SU-DHL-6 (cell line): ENCODE data around the gene C10orf120.

Experiments used
- H2AFZ ChIP-seq: fragments of 200-600 bp; sonication (generic); 2 replicates; pipeline ENCODE4 v1.6.1; 2014; ENCODE audit warnings: low read depth, mild to moderate bottlenecking, moderate library complexity, mixed read lengths, antibody characterized with exemption, low read length; ENCODE audit not compliant: severe bottlenecking
- H3F3A ChIP-seq: fragments of 200-600 bp; shearing (Covaris generic); 2 replicates; pipeline ENCODE4 v1.6.0; 2016; ENCODE audit warnings: antibody characterized with exemption, mild to moderate bottlenecking; ENCODE audit not compliant: insufficient read depth
- H3K27ac ChIP-seq: fragments of 200-600 bp; sonication (generic); 2 replicates; pipeline ENCODE4 v1.5.1; 2016; ENCODE audit warnings: low read depth, mild to moderate bottlenecking, low read length, moderate library complexity, mixed read lengths
- H3K27me3 ChIP-seq: fragments of 200-600 bp; sonication (generic), shearing (Covaris generic); 2 replicates; pipeline ENCODE4 v1.6.0; 2014; ENCODE audit warnings: mild to moderate bottlenecking, low read length
- H3K36me3 ChIP-seq: fragments of 200-600 bp; sonication (generic); 2 replicates; pipeline ENCODE4 v1.6.1; 2014; ENCODE audit warnings: mild to moderate bottlenecking, low read length, mixed read lengths
- H3K4me2 ChIP-seq: fragments of 300-600, 200-600 bp; shearing (Covaris generic), sonication (generic); 2 replicates; pipeline ENCODE4 v1.6.0; 2014; ENCODE audit warnings: low read length, low read depth, mild to moderate bottlenecking; ENCODE audit not compliant: poor library complexity, severe bottlenecking
- H3K4me3 ChIP-seq: fragments of 200-600 bp; sonication (generic); 2 replicates; pipeline ENCODE4 v1.5.1; 2014; ENCODE audit warnings: antibody characterized with exemption, low read length, mild to moderate bottlenecking, mixed read lengths; ENCODE audit not compliant: insufficient read depth, poor library complexity, severe bottlenecking
- H3K79me2 ChIP-seq: fragments of 200-600 bp; sonication (generic); 2 replicates; pipeline ENCODE4 v1.6.1; 2014; ENCODE audit warnings: mild to moderate bottlenecking, low read length, moderate library complexity; ENCODE audit not compliant: insufficient read depth
- H3K9ac ChIP-seq: fragments of 200-600 bp; sonication (generic); 2 replicates; pipeline ENCODE4 v1.7.0; 2014; ENCODE audit warnings: mild to moderate bottlenecking, low read length
- H3K9me2 ChIP-seq: fragments of 200-600 bp; sonication (generic); replicated peaks from 2 replicates; pipeline ENCODE4 v1.6.1; 2014; ENCODE audit warnings: low read length; ENCODE audit not compliant: insufficient read depth
- H3K9me3 ChIP-seq: fragments of 200-600 bp; sonication (generic); 2 replicates; pipeline ENCODE4 v1.6.1; 2014; ENCODE audit warnings: low read length, mixed read lengths; ENCODE audit not compliant: insufficient read depth
- H4K20me1 ChIP-seq: fragments of 200-600 bp; sonication (generic); 2 replicates; pipeline ENCODE4 v1.6.1; 2014; ENCODE audit warnings: low read depth, mild to moderate bottlenecking, antibody characterized with exemption, low read length, moderate library complexity, mixed read lengths
- CTCF ChIP-seq: fragments of 200-600 bp; sonication (generic); IDR thresholded peaks from one replicate; pipeline ENCODE4 v1.5.1; 2017; ENCODE audit warnings: antibody characterized with exemption, mild to moderate bottlenecking, low read length, moderate library complexity; ENCODE audit not compliant: insufficient read depth, poor library complexity, severe bottlenecking
- EZH2phosphoT487 ChIP-seq: fragments of 200-600 bp; sonication (generic), shearing (Covaris generic); conservative IDR thresholded peaks from 2 replicates; pipeline ENCODE4 v1.6.1; 2018; ENCODE audit warnings: mild to moderate bottlenecking, antibody characterized with exemption, low read length, moderate library complexity, mixed read lengths

The C10orf120 gene

GRCh38 chr10:122707535-122707934 lies 7.9 kb upstream of the C10orf120 start:
- H3F3A ChIP-seq, result no peaks in the 10 kb centered on the region
- H3K27ac ChIP-seq, result no peak overlapping the region
- H3K9me3 ChIP-seq, result no peaks in the 10 kb centered on the region
- TF ChIP-seq CTCF (no peak), EZH2phosphoT487 (no peak)
- no peak overlapping the region for H3K4me2 ChIP-seq
- no peak overlapping the region for H3K4me3 ChIP-seq
- H3K27me3 ChIP-seq, result no peaks in the 10 kb centered on the region
- no peaks in the 10 kb centered on the region for H3K36me3 ChIP-seq
- H3K9me2 ChIP-seq, result no peaks in the 10 kb centered on the region
- no peaks in the 10 kb centered on the region for H3K79me2 ChIP-seq
- no peak overlapping the region for H2AFZ ChIP-seq
- H4K20me1 ChIP-seq, result no peaks in the 10 kb centered on the region
- no peak overlapping the region for H3K9ac ChIP-seq

- no peak for TF ChIP-seq EZH2phosphoT487
- TF ChIP-seq CTCF, result no peak
- H3K36me3 ChIP-seq, result no peaks in the 10 kb centered on the region
- no peaks in the 10 kb centered on the region for H3F3A ChIP-seq
- H3K79me2 ChIP-seq, result no peaks in the 10 kb centered on the region
- no peak overlapping the region for H3K4me2 ChIP-seq
- no peak overlapping the region for H3K9ac ChIP-seq
- H3K4me3 ChIP-seq, result no peak overlapping the region
- H3K27ac ChIP-seq, result no peak overlapping the region
- H3K27me3 ChIP-seq, result no peaks in the 10 kb centered on the region
- no peaks in the 10 kb centered on the region for H4K20me1 ChIP-seq
- H3K9me3 ChIP-seq, result no peaks in the 10 kb centered on the region
- H2AFZ ChIP-seq, result no peak overlapping the region
- H3K9me2 ChIP-seq, result no peaks in the 10 kb centered on the region
These were observed 7.3 kb upstream of the C10orf120 start for GRCh38 chr10:122706947-122707346.

GRCh38 chr10:122706467-122706866 lies 6.8 kb upstream of the C10orf120 start:
- H3K9me2 ChIP-seq, result no peaks in the 10 kb centered on the region
- no peaks in the 10 kb centered on the region for H3K27me3 ChIP-seq
- TF ChIP-seq CTCF, result no peak
- TF ChIP-seq EZH2phosphoT487, result no peak
- no peak overlapping the region for H3K4me3 ChIP-seq
- no peaks in the 10 kb centered on the region for H3K79me2 ChIP-seq
- H3K36me3 ChIP-seq, result no peaks in the 10 kb centered on the region
- no peaks in the 10 kb centered on the region for H3K9me3 ChIP-seq
- no peaks in the 10 kb centered on the region for H4K20me1 ChIP-seq
- no peaks in the 10 kb centered on the region for H3F3A ChIP-seq
- H3K9ac ChIP-seq, result no peak overlapping the region
- no peak overlapping the region for H3K4me2 ChIP-seq
- no peak overlapping the region for H2AFZ ChIP-seq
- no peak overlapping the region for H3K27ac ChIP-seq
